ENCODE results near the gene SLC22A31. TPM values are rescaled to one million over a fixed set of nuclear protein-coding genes. Genes with fewer than 3 reads are reported as not detected.

Gene SLC22A31
- total RNA-seq, 4 donors from 2014 or later: 0.97 to 2.2 (median 1.7) TPM

DNA sequence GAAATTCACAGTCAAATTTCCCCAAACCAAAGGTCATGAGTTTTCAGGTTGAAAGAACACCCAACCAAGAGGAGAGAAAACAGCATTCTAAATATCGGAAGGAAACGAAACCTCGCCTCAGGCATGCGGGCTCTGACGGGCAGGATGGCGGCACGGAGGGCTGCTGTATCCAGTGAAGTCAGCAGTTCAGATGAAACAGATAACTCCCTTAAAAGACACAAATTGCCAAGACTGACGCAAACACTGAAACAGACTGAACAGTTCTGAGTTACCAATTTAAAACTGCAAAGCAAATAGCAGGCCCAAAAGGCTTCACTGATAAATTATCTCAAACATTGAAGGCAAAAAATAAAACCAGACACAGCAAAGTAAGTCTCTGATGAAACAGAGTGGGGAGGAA lies 49.4 kb downstream of the SLC22A31 start:
- TF ChIP-seq POLR2A (IDR thresholded peaks at IDR 0.05): no peak
- TF ChIP-seq, protein P1, sequence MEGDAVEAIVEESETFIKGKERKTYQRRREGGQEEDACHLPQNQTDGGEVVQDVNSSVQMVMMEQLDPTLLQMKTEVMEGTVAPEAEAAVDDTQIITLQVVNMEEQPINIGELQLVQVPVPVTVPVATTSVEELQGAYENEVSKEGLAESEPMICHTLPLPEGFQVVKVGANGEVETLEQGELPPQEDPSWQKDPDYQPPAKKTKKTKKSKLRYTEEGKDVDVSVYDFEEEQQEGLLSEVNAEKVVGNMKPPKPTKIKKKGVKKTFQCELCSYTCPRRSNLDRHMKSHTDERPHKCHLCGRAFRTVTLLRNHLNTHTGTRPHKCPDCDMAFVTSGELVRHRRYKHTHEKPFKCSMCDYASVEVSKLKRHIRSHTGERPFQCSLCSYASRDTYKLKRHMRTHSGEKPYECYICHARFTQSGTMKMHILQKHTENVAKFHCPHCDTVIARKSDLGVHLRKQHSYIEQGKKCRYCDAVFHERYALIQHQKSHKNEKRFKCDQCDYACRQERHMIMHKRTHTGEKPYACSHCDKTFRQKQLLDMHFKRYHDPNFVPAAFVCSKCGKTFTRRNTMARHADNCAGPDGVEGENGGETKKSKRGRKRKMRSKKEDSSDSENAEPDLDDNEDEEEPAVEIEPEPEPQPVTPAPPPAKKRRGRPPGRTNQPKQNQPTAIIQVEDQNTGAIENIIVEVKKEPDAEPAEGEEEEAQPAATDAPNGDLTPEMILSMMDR (IDR thresholded peaks at IDR 0.05): no peak
- WGBS, 2 donors: 86 to 97% methylated on average over 8 of the region's 8 CpGs
- no peak for DNase-seq (ENCODE audit: low spot score in 2 of 2)
- H3K4me3 ChIP-seq (ENCODE audit: low read depth, poor library complexity, severe bottlenecking): no peak overlapping the region
- intact Hi-C loops (cut with DNase I; ENCODE audit: low total_unique reads): no loop called here

GRCh38 chr16:89150090-89150835 lies 50.1 kb downstream of the SLC22A31 start:
- TF ChIP-seq, protein P1 (IDR thresholded peaks at IDR 0.05): no peak
- no peak for TF ChIP-seq POLR2A (IDR thresholded peaks at IDR 0.05)
- no peak for DNase-seq (ENCODE audit: low spot score in 2 of 2)
- intact Hi-C loops (cut with DNase I; ENCODE audit: low total_unique reads): no loop called here
- 78 to 79% methylated on average over 13 to 18 of the region's 18 CpGs for WGBS, 2 donors
- H3K4me3 ChIP-seq (ENCODE audit: low read depth, poor library complexity, severe bottlenecking): no peak overlapping the region

DNA sequence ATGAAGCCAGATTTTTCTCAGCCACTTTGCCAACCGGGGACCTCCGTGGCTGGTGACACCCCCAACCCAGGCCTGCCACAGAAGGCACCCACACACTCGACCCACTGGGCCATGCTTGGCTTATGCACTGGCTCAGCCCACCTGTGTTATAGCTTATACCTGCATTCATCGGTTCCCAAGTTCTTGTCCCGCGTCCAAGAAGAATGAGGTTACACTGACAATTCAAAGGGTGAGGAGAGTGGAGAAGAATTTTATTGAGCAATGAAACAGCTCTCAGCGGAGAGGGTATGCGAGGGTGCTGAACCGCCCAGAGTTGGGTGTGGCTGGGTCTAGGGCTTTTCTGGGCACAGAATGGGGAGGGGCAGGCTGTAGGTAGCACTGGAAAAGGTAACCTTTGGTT lies 51.0 kb downstream of the SLC22A31 start:
- TF ChIP-seq, protein P1 (IDR thresholded peaks at IDR 0.05): no peak
- no peak for TF ChIP-seq POLR2A (IDR thresholded peaks at IDR 0.05)
- intact Hi-C loops (cut with DNase I; ENCODE audit: low total_unique reads): no loop called here
- 81 to 86% methylated on average over 9 of the region's 9 CpGs for WGBS, 2 donors
- no peak overlapping the region for H3K4me3 ChIP-seq (ENCODE audit: low read depth, poor library complexity, severe bottlenecking)
- no peak for DNase-seq (ENCODE audit: low spot score in 2 of 2)

- 83 to 90% methylated on average over 10 of the region's 11 CpGs for WGBS, 2 donors
- TF ChIP-seq, protein P1 (IDR thresholded peaks at IDR 0.05): no peak
- TF ChIP-seq POLR2A (IDR thresholded peaks at IDR 0.05): no peak
- DNase-seq (ENCODE audit: low spot score in 2 of 2): no peak
- intact Hi-C loops (cut with DNase I; ENCODE audit: low total_unique reads): no loop called here
- H3K4me3 ChIP-seq (ENCODE audit: low read depth, poor library complexity, severe bottlenecking): no peak overlapping the region
Measured at GRCh38 chr16:89147085-89147817, 53.1 kb downstream of the SLC22A31 start.

- intact Hi-C loops (cut with DNase I; ENCODE audit: low total_unique reads): no loop called here
- H3K4me3 ChIP-seq (ENCODE audit: low read depth, poor library complexity, severe bottlenecking): no peak overlapping the region
- DNase-seq (ENCODE audit: low spot score in 2 of 2): no peak
- 98 to 99% methylated on average over 18 to 21 of the region's 21 CpGs for WGBS, 2 donors
- TF ChIP-seq, protein P1 (IDR thresholded peaks at IDR 0.05): no peak
- TF ChIP-seq POLR2A (IDR thresholded peaks at IDR 0.05): no peak
Measured at GRCh38 chr16:89146211-89147005, 53.9 kb downstream of the SLC22A31 start.

Other genes with a start within 250 kb of the SLC22A31 start
- gene CBFA2T3, start 223.3 kb downstream of the SLC22A31 start, total RNA-seq: 1 to 10 TPM in 3 of 4 donors, under 1 TPM in 1; 0.93 to 4.4 (median 2.9) TPM
- 10 to 100 TPM; 22.7 to 42.3 (median 34.4) TPM for gene ACSF3, start 106.7 kb downstream of the SLC22A31 start, total RNA-seq
- gene CDH15, start 28.8 kb downstream of the SLC22A31 start, total RNA-seq: not detected
- gene ZNF778, start 17.2 kb upstream of the SLC22A31 start, total RNA-seq: 10 to 100 TPM; 10.9 to 34.8 (median 18.1) TPM

All from lower leg skin (tissue), 4 donors.